GM10266 (cell line): ENCODE measurements around the gene ATP6V0D1.

Source experiments
- DNase-seq: peaks from one replicate; pipeline ENCODE4 v3.0.0; 2012; ENCODE audit errors: extremely low spot score
- TF ChIP-seq, protein P1 (sequence below): IDR thresholded peaks from 2 replicates; pipeline ENCODE4 v1.5.1; 2012; ENCODE audit warnings: mild to moderate bottlenecking, low read depth; ENCODE audit not compliant: control insufficient read depth, insufficient read depth; ENCODE audit errors: missing control alignments

Gene ATP6V0D1

DNA sequence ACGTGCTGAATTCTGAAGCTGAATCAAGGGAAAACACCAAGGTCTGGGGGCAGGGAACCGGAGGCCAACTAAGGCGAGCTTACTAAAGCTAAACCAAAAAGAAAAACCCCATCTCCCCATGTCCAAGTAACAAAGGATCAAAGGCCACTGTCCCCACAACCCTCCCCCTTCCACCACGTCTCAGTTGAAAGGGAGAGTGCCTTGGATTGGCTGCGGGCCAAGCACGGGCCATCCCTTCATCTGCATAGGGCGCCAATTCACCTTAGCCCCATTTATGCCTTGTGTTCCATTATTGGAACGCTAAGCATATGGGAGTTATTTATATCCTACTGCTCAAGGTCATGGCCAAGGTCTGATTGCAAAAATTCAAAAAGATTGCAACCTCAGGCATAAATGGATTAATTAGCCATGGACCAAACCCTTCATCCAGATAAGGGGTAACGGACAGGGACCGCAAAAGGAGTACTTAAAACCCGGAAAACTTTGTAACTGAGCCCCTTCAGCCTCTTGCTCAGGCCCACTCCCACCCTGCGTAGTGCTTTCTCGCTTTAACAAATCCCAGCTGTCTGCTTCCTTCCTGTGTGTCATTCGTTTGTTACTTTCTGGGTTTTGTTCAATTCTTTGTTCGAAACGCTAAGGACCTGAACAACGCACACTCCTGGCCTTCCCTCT lies 740 bp upstream of the ATP6V0D1 start:
- DNase-seq, result no peak
- TF ChIP-seq, protein P1, sequence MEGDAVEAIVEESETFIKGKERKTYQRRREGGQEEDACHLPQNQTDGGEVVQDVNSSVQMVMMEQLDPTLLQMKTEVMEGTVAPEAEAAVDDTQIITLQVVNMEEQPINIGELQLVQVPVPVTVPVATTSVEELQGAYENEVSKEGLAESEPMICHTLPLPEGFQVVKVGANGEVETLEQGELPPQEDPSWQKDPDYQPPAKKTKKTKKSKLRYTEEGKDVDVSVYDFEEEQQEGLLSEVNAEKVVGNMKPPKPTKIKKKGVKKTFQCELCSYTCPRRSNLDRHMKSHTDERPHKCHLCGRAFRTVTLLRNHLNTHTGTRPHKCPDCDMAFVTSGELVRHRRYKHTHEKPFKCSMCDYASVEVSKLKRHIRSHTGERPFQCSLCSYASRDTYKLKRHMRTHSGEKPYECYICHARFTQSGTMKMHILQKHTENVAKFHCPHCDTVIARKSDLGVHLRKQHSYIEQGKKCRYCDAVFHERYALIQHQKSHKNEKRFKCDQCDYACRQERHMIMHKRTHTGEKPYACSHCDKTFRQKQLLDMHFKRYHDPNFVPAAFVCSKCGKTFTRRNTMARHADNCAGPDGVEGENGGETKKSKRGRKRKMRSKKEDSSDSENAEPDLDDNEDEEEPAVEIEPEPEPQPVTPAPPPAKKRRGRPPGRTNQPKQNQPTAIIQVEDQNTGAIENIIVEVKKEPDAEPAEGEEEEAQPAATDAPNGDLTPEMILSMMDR, result no peak

DNA sequence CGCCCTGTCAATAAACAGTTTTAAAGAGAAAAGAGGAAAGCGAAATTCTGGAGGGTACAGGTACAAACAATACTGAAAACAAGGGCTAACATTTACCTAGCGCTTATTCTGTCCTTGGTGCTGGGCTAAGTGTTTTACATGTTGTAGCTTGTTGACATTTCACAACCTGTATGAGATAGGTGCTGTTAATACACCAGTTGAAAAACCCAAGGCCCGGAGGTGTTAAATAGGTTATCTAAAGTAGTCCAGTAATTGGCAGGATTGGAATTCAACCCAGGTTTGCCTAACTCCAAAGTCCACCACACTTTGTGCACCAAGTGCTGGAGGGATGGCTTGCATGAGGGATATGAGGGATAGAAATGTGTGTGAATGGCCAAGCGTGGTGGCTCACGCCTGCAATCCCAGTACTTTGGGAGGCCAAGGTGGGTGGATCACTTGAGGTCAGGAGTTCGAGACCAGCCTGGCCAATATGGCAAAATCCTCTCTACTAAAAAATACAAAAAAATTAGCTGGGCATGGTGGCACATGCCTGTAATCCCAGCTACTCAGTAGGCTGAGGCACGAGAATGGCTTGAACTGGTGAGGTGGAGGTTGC lies 2.9 kb downstream of the ATP6V0D1 start:
- TF ChIP-seq, protein P1, result no peak

DNA sequence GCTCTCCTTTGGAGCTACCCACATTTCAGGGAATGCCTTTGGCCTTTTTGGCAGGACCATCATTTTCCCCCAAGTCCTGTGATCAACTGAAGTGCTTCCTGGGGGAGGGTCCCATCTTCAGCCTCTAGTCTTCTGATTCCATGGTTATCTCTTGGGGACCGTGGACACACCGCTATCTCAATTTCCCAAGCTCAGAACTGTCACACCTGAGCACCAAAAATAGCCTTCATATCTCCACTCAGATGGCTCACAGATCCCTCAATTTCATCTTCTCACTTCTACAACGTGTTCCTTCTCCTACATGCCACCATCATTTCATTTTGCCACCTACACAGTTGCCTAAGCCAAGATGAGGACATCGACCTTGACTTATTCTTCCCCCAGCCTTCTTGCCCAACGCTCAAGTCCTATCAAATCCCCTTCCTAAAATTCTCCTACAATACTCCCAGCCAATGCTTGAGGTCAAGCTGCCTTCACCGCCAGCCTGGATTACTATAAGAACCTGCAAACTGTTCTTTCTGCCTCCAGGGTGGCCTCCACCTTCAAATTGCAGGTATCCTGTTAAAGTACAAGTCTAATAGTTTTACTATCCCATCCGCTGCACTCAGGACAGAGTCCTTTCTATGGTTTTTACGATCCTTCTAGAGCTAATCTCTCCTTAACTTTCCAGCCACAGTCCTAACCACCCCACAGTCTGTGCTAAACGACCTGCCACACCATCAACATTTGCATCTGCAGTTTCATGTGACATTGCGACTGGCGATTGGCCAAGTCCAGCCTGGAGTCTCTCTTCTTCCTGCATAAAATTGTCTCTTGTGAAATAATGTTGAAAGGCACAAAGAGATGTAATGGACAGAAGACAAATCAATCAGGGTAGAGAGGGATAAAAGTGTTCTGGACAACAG lies 6.2 kb downstream of the ATP6V0D1 start:
- DNase-seq, result no peak
- TF ChIP-seq, protein P1, result no peak

More for the DNA sequence above, 2.9 kb downstream of the ATP6V0D1 start:
- no peak for DNase-seq

DNA sequence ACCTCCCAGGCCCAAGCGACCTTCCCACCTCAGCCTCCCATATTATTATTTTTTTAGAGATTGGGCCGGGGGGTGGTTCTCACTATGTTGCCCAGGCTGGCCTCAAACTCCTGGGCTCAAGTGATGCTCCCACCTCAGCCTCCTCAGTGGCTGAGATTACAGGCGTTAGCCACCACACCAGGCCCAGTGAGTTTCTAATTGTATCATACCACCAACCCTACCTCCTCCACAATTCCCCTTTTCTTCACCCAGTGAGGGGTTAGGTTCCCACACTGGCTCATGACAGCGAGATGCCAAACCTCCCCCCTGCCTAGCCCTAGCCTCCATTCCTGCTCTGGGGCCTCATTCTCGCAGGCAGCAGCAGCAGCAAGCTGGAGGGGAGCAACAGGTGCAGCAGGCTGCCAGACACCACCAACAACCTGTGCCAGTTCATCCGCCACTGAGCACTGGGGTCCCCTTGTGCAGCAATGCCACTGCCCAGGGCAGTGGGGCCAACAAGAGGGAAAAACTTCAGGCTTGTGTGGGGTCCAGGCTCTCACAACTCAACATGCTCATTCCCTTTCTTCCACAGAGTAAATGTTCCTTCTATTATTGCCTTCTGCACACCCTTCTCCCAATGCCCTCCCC lies 9.1 kb downstream of the ATP6V0D1 start:
- TF ChIP-seq, protein P1, result no peak
- no peak for DNase-seq

DNA sequence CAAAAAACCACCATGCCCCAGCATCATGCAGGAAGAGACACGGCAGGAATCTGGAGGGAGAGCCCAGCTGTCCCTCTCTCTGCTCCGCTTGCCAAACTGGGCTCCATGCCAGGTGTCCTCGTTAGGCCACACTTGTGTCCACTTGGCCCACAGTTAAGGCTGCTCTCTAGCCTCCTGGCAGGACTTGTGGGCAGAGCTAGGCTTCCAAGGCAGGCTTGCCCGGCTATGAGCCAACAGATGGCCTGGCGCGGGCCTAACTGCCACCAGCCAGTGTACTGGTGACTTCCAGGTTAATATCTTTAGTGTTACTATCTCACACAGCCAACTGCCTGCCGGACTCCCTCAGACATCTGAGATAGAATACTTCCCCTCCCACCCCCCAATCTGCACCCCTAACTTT lies 10.6 kb downstream of the ATP6V0D1 start:
- TF ChIP-seq, protein P1, result no peak
- DNase-seq, result no peak

DNA sequence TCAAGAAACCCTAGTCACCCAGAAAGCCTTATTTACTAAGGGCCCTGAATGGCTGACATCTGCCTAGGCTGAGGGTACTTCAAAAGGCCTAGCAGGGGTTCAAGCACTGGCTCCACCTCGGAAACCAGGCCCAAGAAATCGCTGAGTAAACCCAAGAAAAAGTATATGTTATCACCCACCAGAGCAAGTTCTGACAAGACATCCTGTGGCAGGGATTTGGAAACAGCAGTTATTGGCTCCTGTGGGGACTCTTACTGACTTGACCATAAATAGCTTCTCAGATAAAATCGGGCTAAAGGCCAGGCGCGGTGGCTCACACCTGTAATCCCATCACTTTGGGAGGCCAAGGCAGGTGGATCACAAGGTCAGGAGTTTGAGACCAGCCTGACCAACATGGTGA lies 12.2 kb downstream of the ATP6V0D1 start:
- no peak for DNase-seq
- TF ChIP-seq, protein P1, result no peak

DNA sequence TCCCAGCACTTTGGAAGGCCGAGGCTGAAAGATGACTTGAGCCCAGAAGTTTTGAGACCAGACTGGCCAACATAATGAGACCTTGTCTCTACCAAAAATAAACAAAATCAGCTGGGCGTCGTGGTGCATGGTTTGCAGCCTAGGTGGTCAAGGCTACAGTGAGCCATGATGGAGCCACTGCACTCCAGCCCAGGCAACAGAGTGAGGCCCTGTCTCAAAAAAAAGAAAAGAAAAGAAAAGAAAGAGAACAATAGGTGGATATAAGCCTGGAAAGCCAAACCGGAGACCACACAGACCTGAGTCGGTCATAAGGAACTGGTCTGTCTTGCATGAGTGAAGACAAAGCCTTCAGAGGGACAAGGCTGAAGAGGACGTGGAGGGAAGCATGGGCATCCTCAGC lies 14.4 kb downstream of the ATP6V0D1 start:
- TF ChIP-seq, protein P1, result no peak
- no peak for DNase-seq
